ENCODE measurements around the gene PSEN2. TPM values are rescaled to one million over a fixed set of nuclear protein-coding genes. Genes with fewer than 3 reads are reported as not detected.

The PSEN2 gene
- total RNA-seq, 1 experiment from 2014 or later: 17.4 TPM

DNA sequence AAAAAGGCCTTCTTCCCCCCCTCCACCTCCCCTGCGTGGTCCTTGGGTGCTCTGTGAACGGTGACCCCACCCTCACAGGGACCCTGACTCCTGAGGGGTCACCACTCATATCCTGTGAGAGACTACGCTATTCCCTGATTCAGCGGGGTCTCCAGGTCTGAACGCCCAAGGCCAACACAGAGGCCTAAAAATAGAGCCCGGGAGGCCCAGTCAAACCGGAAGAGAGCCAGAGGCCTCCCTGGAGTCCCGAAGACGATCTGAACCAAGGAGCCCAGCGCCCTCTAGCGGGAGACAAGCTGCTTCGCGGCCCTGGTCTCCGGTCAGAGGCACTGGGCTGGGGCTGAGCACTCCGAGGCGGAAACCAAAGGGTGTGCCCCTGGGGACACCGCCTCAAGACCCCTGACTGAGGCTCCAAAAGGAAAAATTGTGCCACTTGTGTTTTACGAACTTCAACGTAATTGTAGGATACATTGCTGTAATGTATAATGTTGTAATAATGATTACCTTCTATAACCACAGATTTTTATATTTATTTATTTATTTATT, 42.4 kb upstream of the PSEN2 start:
- peaks cover 0 to 2% of the 10 kb centered on the region in 2 experiments; a peak in 1 of 5 replicates for H3K9me3 Mint-ChIP-seq
- Histone ChIP-seq H2BK5ac (ENCODE audit: insufficient read length, low read length) (no peak overlapping the region), H3K4me2 (ENCODE audit: insufficient read depth, insufficient read length, low read length) (no peak overlapping the region), H2BK15ac (ENCODE audit: low read depth, low read length) (no peak overlapping the region), H3K79me2 (ENCODE audit: insufficient read depth, low read length) (no peaks in the 10 kb centered on the region), H3K56ac (ENCODE audit: insufficient read length, low read depth, low read length) (no peak overlapping the region), H3K23me2 (ENCODE audit: insufficient read length, low read depth, low read length, poor library complexity, severe bottlenecking) (no peaks in the 10 kb centered on the region), H3K27ac (ENCODE audit: insufficient read length, low read depth, low read length) (no peak overlapping the region), H3K79me1 (ENCODE audit: insufficient read depth, low read depth, low read length, poor library complexity, severe bottlenecking) (no peaks in the 10 kb centered on the region), H3K14ac (ENCODE audit: insufficient read depth, low read length) (no peak overlapping the region), H2BK20ac (ENCODE audit: low read depth, low read length, poor library complexity, severe bottlenecking) (no peak overlapping the region), H4K91ac (ENCODE audit: insufficient read length, low read depth, low read length) (no peak overlapping the region), H3K23ac (ENCODE audit: insufficient read length, low read depth, low read length) (no peak overlapping the region), H2AFZ (ENCODE audit: low read length) (peak overlapping the region; percentile 89), H3K18ac (ENCODE audit: insufficient read length, low read depth, low read length) (peak overlapping the region; percentile 49), H3T11ph (ENCODE audit: low read length) (no peak overlapping the region), H3K4ac (ENCODE audit: low read depth, low read length) (no peak overlapping the region), H3K27me3 (ENCODE audit: insufficient read depth, low read length) (no peaks in the 10 kb centered on the region), H2BK120ac (ENCODE audit: low read depth, low read length, poor library complexity, severe bottlenecking) (no peak overlapping the region), H3K9ac (ENCODE audit: extremely low read depth, insufficient read length, low read length) (no peak overlapping the region), H4K5ac (ENCODE audit: insufficient read length, low read depth, low read length) (no peak overlapping the region), H3K4me1 (ENCODE audit: insufficient read depth, low read length) (no peaks in the 10 kb centered on the region), H2AK5ac (ENCODE audit: insufficient read length, low read length) (no peak overlapping the region), H3K9me3 (ENCODE audit: control insufficient read depth, low read depth, low read length) (no peaks in the 10 kb centered on the region), H4K20me1 (ENCODE audit: control insufficient read depth, insufficient read depth, insufficient read length) (no peaks in the 10 kb centered on the region), H2BK12ac (ENCODE audit: insufficient read length, low read depth, low read length) (no peak overlapping the region), H4K8ac (replicated peaks; ENCODE audit: insufficient read length, low read depth, low read length) (no peak overlapping the region)
- no CpG with 5 or more reads among the region's 19 CpGs for WGBS (ENCODE audit: extremely low coverage, insufficient read length, low lambda C conversion rate)
- H3K4me1 Mint-ChIP-seq: peaks cover 9 to 17% of the 10 kb centered on the region in 2 experiments
- peak; percentile 96 for DNase-seq
- peaks cover 4% of the 10 kb centered on the region for H3K27me3 Mint-ChIP-seq (ENCODE audit: low read depth)
- no peaks in the 10 kb centered on the region for H3K36me3 Mint-ChIP-seq (ENCODE audit: insufficient read depth in 1 of 3, low read depth in 3 of 3)
- H3K27ac Mint-ChIP-seq: no peak overlapping the region
- TF ChIP-seq, protein P1, sequence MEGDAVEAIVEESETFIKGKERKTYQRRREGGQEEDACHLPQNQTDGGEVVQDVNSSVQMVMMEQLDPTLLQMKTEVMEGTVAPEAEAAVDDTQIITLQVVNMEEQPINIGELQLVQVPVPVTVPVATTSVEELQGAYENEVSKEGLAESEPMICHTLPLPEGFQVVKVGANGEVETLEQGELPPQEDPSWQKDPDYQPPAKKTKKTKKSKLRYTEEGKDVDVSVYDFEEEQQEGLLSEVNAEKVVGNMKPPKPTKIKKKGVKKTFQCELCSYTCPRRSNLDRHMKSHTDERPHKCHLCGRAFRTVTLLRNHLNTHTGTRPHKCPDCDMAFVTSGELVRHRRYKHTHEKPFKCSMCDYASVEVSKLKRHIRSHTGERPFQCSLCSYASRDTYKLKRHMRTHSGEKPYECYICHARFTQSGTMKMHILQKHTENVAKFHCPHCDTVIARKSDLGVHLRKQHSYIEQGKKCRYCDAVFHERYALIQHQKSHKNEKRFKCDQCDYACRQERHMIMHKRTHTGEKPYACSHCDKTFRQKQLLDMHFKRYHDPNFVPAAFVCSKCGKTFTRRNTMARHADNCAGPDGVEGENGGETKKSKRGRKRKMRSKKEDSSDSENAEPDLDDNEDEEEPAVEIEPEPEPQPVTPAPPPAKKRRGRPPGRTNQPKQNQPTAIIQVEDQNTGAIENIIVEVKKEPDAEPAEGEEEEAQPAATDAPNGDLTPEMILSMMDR (conservative IDR thresholded peaks at IDR 0.05): peak; percentile 97
- no peak overlapping the region; a peak in 1 of 5 replicates for H3K4me3 Mint-ChIP-seq
